IMR-90 (cell line): Measurements from ENCODE around the gene TIAM2. TPM values are rescaled to one million over a fixed set of nuclear protein-coding genes. Genes with fewer than 3 reads are reported as not detected.

Source experiments
- ATAC-seq: fragments of 200-7000 bp; cut with Tn5 transposase; 2 replicates; pipeline ENCODE4 v1.9.1; 2020; ENCODE audit warnings: low read depth, mild to moderate bottlenecking, moderate library complexity
- BruUV-seq: library from RNA; stranded (reverse); fragments of 400-500 nt; replicated peaks from 2 replicates; lab custom pipeline; 2021; lab: Mats Ljungman, UMichigan
- CTCF ChIA-PET: fragments of 300-600 bp; formaldehyde crosslinking; extraction: SDS; loops from one replicate; lab custom pipeline; 2021; ENCODE audit warnings: antibody characterized with exemption; lab: Yijun Ruan, JAX
- POLR2A ChIA-PET: fragments of 300-600 bp; sonication (Branson Sonifier 250); formaldehyde crosslinking; loops from one replicate; lab custom pipeline; 2022; ENCODE audit warnings: antibody characterized with exemption; ENCODE audit not compliant: unreplicated experiment; lab: Charles Lee
- DNase-seq: peaks from one replicate; pipeline ENCODE4 v3.0.0; 2013
- H2AFZ ChIP-seq: replicated peaks from 2 replicates; pipeline ENCODE3; 2013; ENCODE audit warnings: low read length, mild to moderate bottlenecking; ENCODE audit not compliant: poor library complexity
- H2AK5ac ChIP-seq: 2 replicates; pipeline ENCODE4 v1.6.1; 2013; ENCODE audit warnings: low read depth, low read length, inconsistent platforms
- H2AK9ac ChIP-seq: replicated peaks from 2 replicates; pipeline ENCODE3; 2013; ENCODE audit warnings: mild to moderate bottlenecking, low read depth, low read length, moderate library complexity; ENCODE audit not compliant: poor library complexity
- H2BK120ac ChIP-seq: 2 replicates; pipeline ENCODE4 v1.6.1; 2013; ENCODE audit warnings: low read depth, low read length, inconsistent platforms
- H2BK15ac ChIP-seq: 3 replicates; pipeline ENCODE4 v1.6.1; 2013; ENCODE audit warnings: low read depth, low read length, inconsistent platforms
- H2BK20ac ChIP-seq: 2 replicates; pipeline ENCODE4 v1.6.1; 2013; ENCODE audit warnings: low read depth, mild to moderate bottlenecking, inconsistent platforms, low read length, moderate library complexity
- H2BK5ac ChIP-seq: 2 replicates; pipeline ENCODE4 v1.6.1; 2013; ENCODE audit warnings: mild to moderate bottlenecking, low read depth, low read length, inconsistent platforms; ENCODE audit not compliant: poor library complexity, severe bottlenecking
- H3K14ac ChIP-seq: replicated peaks from 2 replicates; pipeline ENCODE4 v1.6.1; 2013; ENCODE audit warnings: low read depth, low read length, inconsistent platforms
- H3K18ac ChIP-seq: 2 replicates; pipeline ENCODE4 v1.6.1; 2013; ENCODE audit warnings: low read depth, low read length, control low read depth
- H3K23ac ChIP-seq: 2 replicates; pipeline ENCODE4 v1.6.1; 2013; ENCODE audit warnings: low read depth, low read length, inconsistent platforms
- H3K27ac ChIP-seq: 2 replicates; pipeline ENCODE4 v1.5.1; 2013; ENCODE audit warnings: mild to moderate bottlenecking, control low read depth, low read length; ENCODE audit not compliant: insufficient read depth
- H3K27me3 ChIP-seq: 2 replicates; pipeline ENCODE4 v1.6.1; 2013; ENCODE audit warnings: low read length; ENCODE audit not compliant: control insufficient read depth, insufficient read depth
- H3K36me3 ChIP-seq: 2 replicates; pipeline ENCODE4 v1.6.1; 2013; ENCODE audit warnings: low read length, mixed read lengths; ENCODE audit not compliant: control insufficient read depth, insufficient read depth
- H3K4ac ChIP-seq: 2 replicates; pipeline ENCODE4 v1.6.1; 2013; ENCODE audit warnings: low read depth, low read length, inconsistent platforms
- H3K4me1 ChIP-seq: 2 replicates; pipeline ENCODE4 v1.6.1; 2013; ENCODE audit warnings: low read length, mixed read lengths; ENCODE audit not compliant: control insufficient read depth, insufficient read depth
- H3K4me2 ChIP-seq: 2 replicates; pipeline ENCODE4 v1.6.1; 2013; ENCODE audit warnings: low read depth, mild to moderate bottlenecking, control low read depth, low read length, moderate library complexity
- H3K4me3 ChIP-seq: 2 replicates; pipeline ENCODE4 v1.5.1; 2013; ENCODE audit warnings: low read depth, mild to moderate bottlenecking, control low read depth, low read length, moderate library complexity; ENCODE audit not compliant: insufficient read depth
- H3K56ac ChIP-seq: 2 replicates; pipeline ENCODE4 v1.6.1; 2013; ENCODE audit warnings: low read length, inconsistent platforms; ENCODE audit not compliant: insufficient read depth; ENCODE audit errors: extremely low read depth
- H3K79me1 ChIP-seq, 2 experiments: 2 replicates each; pipeline ENCODE4 v1.6.1; 2013; ENCODE audit warnings: low read length in 2 of 2, inconsistent platforms in 1 of 2, low read depth in 1 of 2
- H3K9ac ChIP-seq: 2 replicates; pipeline ENCODE4 v1.6.1; 2013; ENCODE audit warnings: low read depth, low read length, control low read depth
- H3K9me1 ChIP-seq: 2 replicates; pipeline ENCODE4 v1.6.1; 2013; ENCODE audit warnings: low read length, inconsistent platforms; ENCODE audit not compliant: insufficient read depth
- H3K9me3 ChIP-seq: 2 replicates; pipeline ENCODE4 v1.6.1; 2013; ENCODE audit warnings: low read length; ENCODE audit not compliant: control insufficient read depth, insufficient read depth
- H4K20me1 ChIP-seq: 2 replicates; pipeline ENCODE4 v1.6.1; 2013; ENCODE audit warnings: low read length, inconsistent platforms; ENCODE audit not compliant: insufficient read depth
- H4K5ac ChIP-seq: 2 replicates; pipeline ENCODE4 v1.6.1; 2013; ENCODE audit warnings: mild to moderate bottlenecking, low read depth, low read length, control low read depth
- H4K8ac ChIP-seq, 2 experiments: 2 replicates each; pipeline ENCODE4 v1.6.1; 2013; ENCODE audit warnings: low read depth in 2 of 2, low read length in 2 of 2, control low read depth in 1 of 2, inconsistent platforms in 1 of 2
- H4K91ac ChIP-seq: 2 replicates; pipeline ENCODE4 v1.6.1; 2013; ENCODE audit warnings: low read depth, low read length, inconsistent platforms; ENCODE audit not compliant: insufficient read depth
- BHLHE40 ChIP-seq: fragments of 150-350 bp; IDR thresholded peaks from 2 replicates; pipeline ENCODE4 v1.6.1; 2016; ENCODE audit warnings: mild to moderate bottlenecking, low read depth, low read length
- CEBPB ChIP-seq: IDR thresholded peaks from 2 replicates; pipeline ENCODE4 v1.6.1; 2012; ENCODE audit warnings: low read depth, low read length, improper control_type of control experiment
- CHD1 ChIP-seq: IDR thresholded peaks from 2 replicates; pipeline ENCODE4 v1.6.1; 2012; ENCODE audit warnings: low read depth, low read length, improper control_type of control experiment
- CTCF ChIP-seq: conservative IDR thresholded peaks from 2 replicates; pipeline ENCODE4 v1.5.1; 2012; ENCODE audit warnings: mild to moderate bottlenecking, low read depth, low read length, improper control_type of control experiment
- ELK1 ChIP-seq: fragments of 150-350 bp; IDR thresholded peaks from 2 replicates; pipeline ENCODE4 v1.6.1; 2016; ENCODE audit warnings: low read depth, mild to moderate bottlenecking, low read length, moderate library complexity, borderline replicate concordance
- FOS ChIP-seq: fragments of 150-350 bp; IDR thresholded peaks from 2 replicates; pipeline ENCODE4 v1.6.1; 2016; ENCODE audit warnings: low read depth, low read length
- MAFK ChIP-seq: IDR thresholded peaks from 2 replicates; pipeline ENCODE4 v1.6.1; 2012; ENCODE audit warnings: low read depth, low read length, improper control_type of control experiment
- MAZ ChIP-seq: IDR thresholded peaks from 2 replicates; pipeline ENCODE4 v1.6.1; 2012; ENCODE audit warnings: low read depth, mild to moderate bottlenecking, low read length, improper control_type of control experiment, moderate library complexity, borderline replicate concordance
- MXI1 ChIP-seq: IDR thresholded peaks from 2 replicates; pipeline ENCODE4 v1.6.1; 2012; ENCODE audit warnings: low read depth, mild to moderate bottlenecking, low read length, moderate library complexity, borderline replicate concordance
- NFE2L2 ChIP-seq: fragments of 150-350 bp; IDR thresholded peaks from 2 replicates; pipeline ENCODE4 v1.6.1; 2016; ENCODE audit warnings: low read depth, mild to moderate bottlenecking, low read length
- POLR2A ChIP-seq: IDR thresholded peaks from 2 replicates; pipeline ENCODE4 v1.6.1; 2012; ENCODE audit warnings: mild to moderate bottlenecking, low read depth, low read length
- RAD21 ChIP-seq: IDR thresholded peaks from 2 replicates; pipeline ENCODE4 v1.6.1; 2012; ENCODE audit warnings: low read length, improper control_type of control experiment
- RCOR1 ChIP-seq: IDR thresholded peaks from 2 replicates; pipeline ENCODE4 v1.6.1; 2012; ENCODE audit warnings: mild to moderate bottlenecking, low read length, improper control_type of control experiment; ENCODE audit not compliant: insufficient replicate concordance
- RFX5 ChIP-seq: IDR thresholded peaks from 2 replicates; pipeline ENCODE4 v1.8.0; 2012; ENCODE audit warnings: low read depth, mild to moderate bottlenecking, low read length, moderate library complexity
- SMC3 ChIP-seq: fragments of 150-350 bp; IDR thresholded peaks from 2 replicates; pipeline ENCODE4 v1.6.1; 2016; ENCODE audit warnings: low read depth, mild to moderate bottlenecking, antibody characterized with exemption, low read length, moderate library complexity
- USF2 ChIP-seq: fragments of 150-350 bp; IDR thresholded peaks from 2 replicates; pipeline ENCODE4 v1.6.1; 2017; ENCODE audit warnings: mild to moderate bottlenecking, antibody characterized with exemption, low read length, low read depth
- WGBS, 2 experiments: methylation state at CpG; one replicate each; pipeline versions ENCODE4 v1.1.5 to v1.1.7; 2013; ENCODE audit warnings: missing lambda C conversion rate in 2 of 2; ENCODE audit not compliant: insufficient read length in 1 of 2; ENCODE audit errors: extremely low coverage in 2 of 2; 5-methylcytosine and 5-hydroxymethylcytosine counted together
- dilution Hi-C: fragments of 300-500 bp; cut with HindIII; formaldehyde crosslinking; loops from one replicate; pipeline ENCODE4 v1.14.3; 2018; ENCODE audit warnings: low sequenced_read_pairs; ENCODE audit not compliant: unreplicated experiment
- in situ Hi-C: fragments of 300-500 bp; cut with MboI; formaldehyde crosslinking; loops from 3 replicates; pipeline ENCODE4 v1.14.3; 2019; ENCODE audit warnings: low sequenced_read_pairs, inconsistent platforms, mixed read lengths
- intact Hi-C: fragments of 100-400 bp; cut with micrococcal nuclease; formaldehyde crosslinking; loops from 2 replicates; pipeline ENCODE4 v1.10.0; 2022
- polyA plus RNA-seq, 3 experiments: library from polyadenylated mRNA; depleted of rRNA; stranded (reverse); fragments of >200 nt; gene quantifications; 2 replicates each; pipeline ENCODE4 v1.2.3, GENCODE V29; 2012; ENCODE audit warnings: low replicate concordance in 1 of 3
- total RNA-seq: library from RNA; depleted of rRNA; stranded (reverse); fragments of >200 nt; gene quantifications from 2 replicates; pipeline ENCODE4 v1.2.3, GENCODE V29; 2012

The TIAM2 gene
- total and polyA plus RNA-seq, 2 of the 4 experiments (the other 2 are of a cell fraction) = 3.1 to 4.7 TPM

GRCh38 chr6:154950979-154951344 is 44.2 kb upstream of the TIAM2 start:
- Histone ChIP-seq H3K27ac (no peak overlapping the region), H3K14ac (no peak overlapping the region; the same call in 1 of the 2 replicates), H2AFZ (peak overlapping the region; percentile 5), H3K4me2 (no peak overlapping the region), H2BK5ac (no peak overlapping the region), H3K36me3 (peaks cover 4% of the 10 kb centered on the region; the same call in 1 of the 2 replicates), H2BK20ac (no peak overlapping the region), H3K79me1 (no peaks in the 10 kb centered on the region), H4K20me1 (no peaks in the 10 kb centered on the region), H3K18ac (no peak overlapping the region), H3K23ac (no peak overlapping the region), H3K9ac (no peak overlapping the region), H3K4ac (no peak overlapping the region), H3K56ac (no peak overlapping the region), H2AK5ac (no peak overlapping the region), H2AK9ac (no peak overlapping the region), H4K8ac (no peak overlapping the region), H2BK15ac (no peak overlapping the region), H3K27me3 (no peaks in the 10 kb centered on the region), H3K9me1 (no peaks in the 10 kb centered on the region), H4K91ac (no peak overlapping the region), H3K4me3 (no peak overlapping the region), H4K5ac (no peak overlapping the region), H3K4me1 (no peaks in the 10 kb centered on the region), H2BK120ac (no peak overlapping the region), H3K9me3 (no peaks in the 10 kb centered on the region)
- intact Hi-C loops (no loop called here), in situ Hi-C loops (no loop called here), dilution Hi-C loops (no loop called here)
- POLR2A ChIA-PET = no interaction called here
- WGBS, 2 experiments = 97% methylated on average over 7 of the region's 7 CpGs; no CpG with 5 or more reads in 1 of the 2 experiments
- no peak for DNase-seq
- BruUV-seq = no TSS peak
- CTCF ChIA-PET = interaction anchor here (1.2 kb wide), 1 partner anchor 227 kb away, joined by 3 read pairs; no protein-coding TSS in a partner anchor
- ATAC-seq = no peak
- no peak for TF ChIP-seq ELK1
- TF ChIP-seq MAFK = no peak
- no peak for TF ChIP-seq CTCF
- TF ChIP-seq CHD1 = no peak
- no peak for TF ChIP-seq RCOR1
- TF ChIP-seq MXI1 = no peak
- no peak for TF ChIP-seq NFE2L2
- no peak for TF ChIP-seq USF2
- no peak for TF ChIP-seq RAD21
- no peak for TF ChIP-seq BHLHE40
- TF ChIP-seq RFX5 = no peak
- no peak for TF ChIP-seq CEBPB
- no peak for TF ChIP-seq POLR2A
- TF ChIP-seq MAZ = no peak
- TF ChIP-seq FOS = no peak
- TF ChIP-seq SMC3 = no peak
